Loucy (cell line): ENCODE measurements around the gene C22orf23.

ENCODE experiments used
- EZH2phosphoT487 ChIP-seq: fragments of 200-600 bp; IDR thresholded peaks from 2 replicates; pipeline ENCODE4 v1.6.1; 2018; ENCODE audit warnings: antibody characterized with exemption, mild to moderate bottlenecking, moderate library complexity, borderline replicate concordance
- TF ChIP-seq, protein P1 (sequence below): fragments of 200-600 bp; sonication (generic); conservative IDR thresholded peaks from 2 replicates; pipeline ENCODE4 v1.5.1; 2014; ENCODE audit warnings: mild to moderate bottlenecking, antibody characterized with exemption, low read length

GRCh38 chr22:37982938-37983859, 29.8 kb upstream of the C22orf23 start:
- TF ChIP-seq, protein P1, sequence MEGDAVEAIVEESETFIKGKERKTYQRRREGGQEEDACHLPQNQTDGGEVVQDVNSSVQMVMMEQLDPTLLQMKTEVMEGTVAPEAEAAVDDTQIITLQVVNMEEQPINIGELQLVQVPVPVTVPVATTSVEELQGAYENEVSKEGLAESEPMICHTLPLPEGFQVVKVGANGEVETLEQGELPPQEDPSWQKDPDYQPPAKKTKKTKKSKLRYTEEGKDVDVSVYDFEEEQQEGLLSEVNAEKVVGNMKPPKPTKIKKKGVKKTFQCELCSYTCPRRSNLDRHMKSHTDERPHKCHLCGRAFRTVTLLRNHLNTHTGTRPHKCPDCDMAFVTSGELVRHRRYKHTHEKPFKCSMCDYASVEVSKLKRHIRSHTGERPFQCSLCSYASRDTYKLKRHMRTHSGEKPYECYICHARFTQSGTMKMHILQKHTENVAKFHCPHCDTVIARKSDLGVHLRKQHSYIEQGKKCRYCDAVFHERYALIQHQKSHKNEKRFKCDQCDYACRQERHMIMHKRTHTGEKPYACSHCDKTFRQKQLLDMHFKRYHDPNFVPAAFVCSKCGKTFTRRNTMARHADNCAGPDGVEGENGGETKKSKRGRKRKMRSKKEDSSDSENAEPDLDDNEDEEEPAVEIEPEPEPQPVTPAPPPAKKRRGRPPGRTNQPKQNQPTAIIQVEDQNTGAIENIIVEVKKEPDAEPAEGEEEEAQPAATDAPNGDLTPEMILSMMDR = no peak
- TF ChIP-seq EZH2phosphoT487 = no peak
